Left hindlimb (tissue), 1 donor: ENCODE measurements around the gene ORAI1.
"Not testable (repeated sequence)": the region's sequence is repeated elsewhere in the genome, so short reads cannot be mapped to it uniquely, and the experiment has no call there.

Experiments
- DNase-seq: peaks from one replicate; pipeline ENCODE4 v3.0.0-alpha.2; 2018

ORAI1 gene

DNA sequence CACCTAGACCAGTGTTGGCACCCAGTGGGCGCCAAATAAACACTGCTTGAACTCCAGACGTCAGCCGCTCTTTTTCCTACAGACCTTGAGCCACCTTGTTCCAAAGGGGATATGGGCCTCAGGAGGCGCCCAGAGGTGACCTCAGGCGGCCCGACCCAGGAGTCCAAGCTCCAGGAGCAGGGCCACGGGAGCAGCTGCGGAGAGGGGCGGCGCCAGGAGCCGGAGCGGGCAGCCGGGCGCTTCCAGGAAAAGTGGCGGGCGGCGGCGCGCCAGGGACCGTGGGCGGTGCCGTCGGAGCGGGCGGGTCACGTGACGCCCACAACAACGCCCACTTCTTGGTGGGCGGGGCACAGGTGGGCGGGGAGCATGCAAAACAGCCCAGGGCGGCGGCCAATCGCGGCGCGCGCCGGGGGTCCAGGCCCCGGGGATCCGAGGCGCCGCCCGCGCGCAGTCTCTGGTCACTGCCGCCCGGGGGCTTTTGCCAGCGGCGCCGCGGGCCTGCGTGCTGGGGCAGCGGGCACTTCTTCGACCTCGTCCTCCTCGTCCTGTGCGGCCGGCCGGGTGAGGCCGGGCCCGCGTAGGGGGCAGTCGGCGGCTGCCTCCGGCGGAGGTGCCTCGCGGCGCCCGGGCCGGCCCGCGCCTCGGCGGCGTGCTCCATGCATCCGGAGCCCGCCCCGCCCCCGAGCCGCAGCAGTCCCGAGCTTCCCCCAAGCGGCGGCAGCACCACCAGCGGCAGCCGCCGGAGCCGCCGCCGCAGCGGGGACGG, at the start of gene ORAI1:
Gene ORAI1 (plus strand): TSS at position 444 of the 766 bp plus-strand sequence.
- peak; percentile 96 for DNase-seq

DNA sequence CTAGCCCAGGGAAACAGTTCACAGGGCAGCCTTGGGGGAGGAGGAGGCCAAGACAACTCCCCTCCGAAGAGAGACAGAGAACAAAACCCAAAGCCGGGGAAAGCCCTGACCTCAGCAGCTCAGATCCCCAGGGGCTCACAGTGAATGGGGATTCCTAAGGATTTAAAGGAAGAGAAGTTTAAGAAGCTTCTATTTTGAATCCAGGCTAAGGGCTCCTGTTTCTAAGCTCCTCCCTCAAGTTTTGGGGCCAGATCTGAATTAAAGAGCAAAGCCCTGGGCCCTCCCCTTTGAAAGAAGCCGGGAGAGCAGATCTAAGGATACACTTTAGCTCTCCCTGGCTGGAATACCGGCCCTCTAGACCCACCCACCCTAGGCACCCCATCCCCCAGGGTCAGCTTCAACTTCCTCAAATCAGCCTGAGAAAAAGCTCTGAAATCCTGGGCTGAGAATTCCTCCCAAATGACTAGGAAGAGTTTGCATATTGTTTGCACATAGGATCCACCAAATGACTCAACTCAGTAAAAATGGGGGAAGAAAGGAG, 49.4 kb upstream of the ORAI1 start:
- DNase-seq, result peak; percentile 56

DNA sequence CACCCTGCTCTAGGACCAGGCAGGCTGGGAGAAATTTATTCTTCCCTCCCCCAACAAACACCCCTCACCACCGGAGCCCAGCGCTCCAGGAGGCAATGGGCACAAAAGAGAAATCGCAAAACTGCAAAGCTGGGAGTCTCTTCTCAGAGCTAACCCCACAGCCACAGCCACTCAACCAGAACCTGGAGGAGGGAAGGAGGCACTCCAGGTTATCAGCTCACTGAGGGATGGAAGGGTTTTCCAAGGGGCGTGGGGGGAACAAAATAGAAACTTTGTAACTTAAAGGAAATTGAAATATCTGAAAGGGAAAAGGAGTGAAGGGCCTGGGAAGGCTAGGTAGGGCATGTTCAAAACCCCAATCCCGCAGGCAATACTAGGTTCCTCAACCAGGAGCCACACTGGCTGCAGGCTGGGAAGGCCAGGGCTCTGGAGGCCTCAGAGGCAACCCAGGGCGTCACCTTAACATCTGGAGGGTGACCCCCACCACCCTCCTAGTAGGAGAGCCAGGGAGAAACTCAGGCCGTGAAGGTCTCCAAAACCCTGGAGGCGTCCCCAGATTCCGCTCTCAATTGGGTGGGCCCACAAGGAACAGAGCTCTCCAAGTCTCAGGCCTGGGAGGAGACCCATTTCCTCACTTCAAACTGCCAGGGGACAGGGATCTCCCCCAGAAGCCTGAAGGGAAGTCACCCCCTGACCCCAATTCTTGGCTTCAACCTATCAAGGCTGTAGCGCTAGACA, 48.7 kb upstream of the ORAI1 start:
- DNase-seq, result no peak

DNA sequence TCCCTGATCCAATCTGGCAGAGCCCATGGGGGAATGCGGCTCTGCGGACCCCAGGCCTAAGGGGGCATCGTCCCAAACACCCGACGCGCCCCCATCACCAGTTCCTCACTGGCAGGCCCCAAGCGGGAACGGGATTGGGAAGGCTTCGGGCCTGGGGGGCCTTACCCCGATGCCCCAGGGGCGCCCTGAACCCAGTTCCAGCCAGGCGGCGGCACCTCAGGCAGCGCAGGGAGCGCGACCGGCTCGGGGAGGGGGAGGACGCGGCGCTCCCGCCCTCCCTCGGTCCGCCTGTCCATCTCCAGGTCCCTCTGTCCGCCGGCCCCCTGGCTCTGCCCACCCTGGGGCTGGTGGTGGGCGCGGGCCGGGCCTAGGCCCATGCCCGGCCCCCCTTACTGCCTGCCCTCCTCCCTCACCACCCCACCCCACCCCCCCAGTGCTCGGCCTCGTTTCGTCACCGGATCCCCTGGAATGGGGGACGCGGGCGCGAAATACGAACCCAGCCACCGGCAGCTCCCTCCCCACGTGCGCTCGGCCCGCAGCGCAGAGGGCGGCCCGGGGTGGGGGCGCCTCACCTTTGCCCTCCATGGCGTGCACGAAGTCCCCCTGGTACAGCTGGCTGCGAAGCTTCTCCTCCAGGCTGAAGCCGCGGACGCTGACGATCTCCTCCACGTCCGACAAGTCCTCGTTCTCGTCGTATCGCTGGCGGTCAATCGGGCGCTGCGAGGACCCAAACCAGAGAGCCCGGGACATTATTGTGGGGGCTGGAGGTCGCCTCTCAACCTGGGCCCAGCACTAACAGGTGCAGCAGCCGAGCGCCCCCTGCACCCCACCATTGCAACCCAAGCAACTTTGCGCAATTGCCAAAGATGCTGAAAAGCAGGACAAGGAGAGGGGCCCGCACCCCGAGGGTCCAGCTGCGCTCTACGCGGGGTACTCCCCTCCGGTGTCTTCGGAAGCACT, 47.8 kb upstream of the ORAI1 start:
- DNase-seq, result peak; percentile 43

DNA sequence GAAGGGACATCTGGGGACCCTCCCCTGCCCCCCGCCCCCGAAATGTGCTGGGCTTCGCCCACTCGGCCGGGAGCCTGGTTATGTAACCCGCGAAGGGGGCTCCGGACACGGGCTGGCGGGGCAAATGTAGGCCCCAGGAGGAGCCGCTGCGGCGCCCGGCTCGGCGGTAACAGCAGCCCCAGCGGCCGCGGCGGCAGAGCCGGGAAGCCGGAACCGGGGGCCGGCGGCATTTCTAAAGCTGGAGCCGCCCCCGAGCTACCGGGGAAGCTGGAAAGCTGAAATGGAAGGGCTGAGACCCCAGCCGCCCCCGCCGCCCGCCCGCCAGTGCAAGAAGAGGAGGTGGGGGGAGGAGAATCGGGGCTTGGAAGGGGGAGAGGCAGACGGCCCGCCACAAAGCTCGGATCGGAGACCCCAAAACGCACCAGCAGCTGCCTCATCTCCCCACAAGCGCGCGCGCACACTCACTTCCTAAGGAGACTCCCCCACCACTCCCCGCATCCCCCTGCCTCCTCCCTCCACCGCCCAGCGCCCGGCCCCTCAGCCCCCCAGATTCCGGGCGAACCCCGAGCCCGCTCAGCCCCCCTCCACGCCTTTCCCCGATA, 47.0 kb upstream of the ORAI1 start:
- DNase-seq, result peak; percentile 63

DNA sequence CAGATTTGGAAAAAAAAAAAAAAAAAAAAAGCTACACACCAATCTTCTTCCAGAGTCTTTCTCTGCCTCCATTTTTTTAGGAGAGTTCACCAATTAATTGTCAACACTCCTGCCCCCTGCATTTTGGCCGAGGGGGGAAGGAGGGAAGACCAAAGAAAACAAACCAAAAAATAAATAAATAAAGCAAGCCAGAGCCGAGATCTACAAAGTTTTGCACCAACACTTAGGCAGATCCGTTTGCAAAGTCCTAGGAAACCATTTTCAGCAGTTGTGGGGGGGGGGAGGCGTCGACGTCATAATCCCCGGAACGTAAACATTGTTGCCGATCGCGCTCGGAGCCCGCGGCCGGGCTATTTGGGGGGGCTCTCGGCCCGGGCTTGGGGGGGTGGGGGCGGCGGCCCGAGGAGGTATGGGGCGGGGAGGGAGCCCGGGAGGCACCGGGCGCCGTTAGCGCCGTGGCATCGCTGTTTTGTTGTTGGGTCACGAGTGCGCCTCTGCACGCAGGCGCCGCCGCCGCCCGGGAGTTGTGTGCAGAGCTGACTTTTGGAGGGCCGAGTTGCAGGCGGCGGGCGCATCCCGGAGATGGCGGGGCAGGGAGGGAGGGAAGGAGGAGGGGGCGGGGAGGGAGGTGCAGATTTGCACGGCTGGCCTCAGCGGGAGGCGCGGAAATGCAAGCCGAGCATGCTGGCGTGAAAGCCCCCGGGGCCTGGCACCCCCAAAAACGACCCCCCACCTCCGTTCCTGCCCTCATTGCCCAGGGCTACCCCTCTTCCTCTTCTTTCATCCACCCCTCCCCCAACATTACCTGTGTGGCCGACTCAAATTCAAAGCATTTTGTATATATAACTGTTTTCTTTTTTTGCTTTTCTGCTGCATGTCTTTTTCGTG, 46.1 kb upstream of the ORAI1 start:
- peak; percentile 84 for DNase-seq

DNA sequence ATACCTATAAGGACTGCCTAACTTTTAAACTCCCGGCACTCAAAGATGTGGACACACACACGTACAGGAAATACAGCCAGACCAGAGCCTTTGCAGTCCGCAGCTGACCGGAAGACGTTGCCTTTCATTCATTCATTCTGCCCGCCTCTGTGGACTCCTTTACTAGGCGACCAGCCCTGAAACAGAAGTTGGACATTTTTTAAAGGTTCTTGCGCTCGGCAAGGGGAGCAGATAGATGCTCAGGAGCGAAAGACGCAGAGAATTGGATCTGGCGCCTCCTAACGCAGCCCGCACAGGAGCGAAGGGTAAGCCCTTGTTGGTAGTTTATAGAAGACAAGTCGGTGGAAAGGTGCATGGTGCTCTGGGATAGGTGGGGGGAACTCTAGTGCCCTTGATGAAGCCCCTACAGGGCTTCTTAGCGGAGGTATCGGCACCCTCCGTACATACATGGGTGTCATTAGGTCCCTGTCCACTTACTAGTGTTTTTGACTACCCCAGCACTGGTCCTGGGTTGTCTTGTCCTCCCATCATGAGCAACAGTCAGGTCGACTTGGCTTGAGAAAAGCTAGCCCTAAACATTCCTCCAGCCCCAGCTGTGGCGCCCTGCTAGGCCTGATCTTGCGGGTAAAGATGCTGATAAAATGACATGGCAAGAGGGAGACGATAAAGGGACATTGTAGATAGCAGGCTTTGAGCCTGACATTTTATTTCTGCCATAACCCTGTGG, 45.2 kb upstream of the ORAI1 start, which contains the start of gene KDM2B:
Gene KDM2B (minus strand): TSS at position 65 of the 727 bp plus-strand sequence. CDS start 112 bp downstream, outside the sequence.
- DNase-seq, result peak; percentile 48

DNA sequence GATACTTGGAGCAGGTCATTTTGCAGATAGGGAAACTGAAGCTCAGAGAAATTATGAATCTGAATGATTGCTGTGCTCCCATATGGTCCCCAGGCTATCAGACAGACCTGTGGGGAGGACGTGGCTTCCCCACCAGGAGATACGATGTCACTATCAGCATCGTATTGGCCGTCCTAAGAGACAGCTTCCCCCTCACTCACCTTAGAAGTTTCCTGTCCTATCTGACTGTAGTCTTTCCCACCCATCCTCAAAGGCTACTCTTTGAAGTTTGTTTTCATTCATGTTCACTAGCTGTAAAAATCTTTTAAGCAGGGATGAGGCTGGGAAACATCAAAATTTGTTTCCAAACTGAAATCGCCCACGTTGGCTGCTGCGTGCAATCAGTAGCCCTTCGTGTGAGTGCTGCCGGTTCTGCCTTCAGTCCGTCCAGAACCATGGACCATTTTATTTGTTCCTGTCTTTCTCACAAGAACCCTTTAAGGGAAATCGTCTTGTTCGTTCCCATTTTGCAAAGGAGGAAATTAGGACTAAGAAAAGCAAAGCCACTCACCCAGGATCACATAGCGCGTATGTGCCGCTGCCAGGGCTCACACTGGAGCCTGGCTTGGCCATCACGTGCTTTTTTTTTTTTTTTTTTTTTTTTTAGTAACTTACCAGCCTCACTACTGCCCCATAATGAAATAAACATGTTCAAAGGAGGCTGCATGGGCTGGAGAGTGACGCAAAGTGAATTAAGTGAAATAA, 44.5 kb upstream of the ORAI1 start:
- no peak for DNase-seq

DNA sequence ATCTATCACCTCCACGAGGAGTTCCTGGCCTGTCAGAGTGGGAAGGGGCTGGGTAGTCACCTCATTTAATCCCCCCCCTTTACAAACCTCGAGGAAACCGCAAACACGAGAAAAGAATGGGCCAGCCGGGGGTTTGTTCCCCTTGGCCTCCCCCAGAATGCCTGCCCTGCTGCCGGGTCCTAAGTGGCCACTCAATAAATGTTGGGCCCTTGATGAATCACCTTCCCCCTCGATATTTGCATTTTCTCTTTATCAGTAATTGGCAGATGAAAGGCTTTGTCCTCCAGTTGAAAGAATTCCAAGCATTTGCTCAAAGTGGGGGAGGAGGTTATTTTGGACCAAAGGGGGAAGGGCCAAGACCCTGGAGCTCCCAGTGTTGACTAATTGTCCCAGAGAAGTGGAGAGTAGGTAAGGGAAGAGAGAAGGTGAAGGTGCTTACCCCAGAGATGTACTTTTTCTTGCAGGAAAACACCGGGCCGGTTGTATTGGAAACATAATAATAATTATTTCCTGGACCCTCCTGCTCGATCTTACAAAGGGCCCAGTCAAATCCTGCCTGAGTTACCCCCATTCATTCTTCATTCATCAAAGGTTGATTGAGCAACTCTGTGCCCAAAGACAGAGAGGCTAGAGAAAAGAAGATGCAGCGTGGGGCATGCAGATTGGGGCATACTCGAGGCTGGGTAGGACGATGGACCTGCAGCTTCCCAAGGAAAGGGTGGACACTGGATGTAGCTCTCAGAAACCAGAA, 43.6 kb upstream of the ORAI1 start:
- DNase-seq, result no peak

DNA sequence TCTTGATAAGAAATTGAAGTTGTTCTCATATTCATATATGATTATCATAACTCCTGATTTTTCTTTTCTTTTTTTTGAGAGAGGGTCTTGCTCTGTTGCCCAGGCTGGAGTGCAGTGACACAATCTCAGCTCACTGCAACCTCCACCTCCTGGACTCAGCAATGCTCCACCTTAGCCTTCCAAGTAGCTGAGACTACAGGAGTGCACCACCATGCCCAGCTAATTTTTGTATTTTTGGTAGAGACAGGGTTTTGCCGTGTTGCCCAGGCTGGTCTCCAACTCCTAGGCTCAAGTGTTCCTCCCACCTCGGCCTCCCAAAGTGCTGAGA, 43.0 kb upstream of the ORAI1 start:
- not testable (repeated sequence) for DNase-seq

DNA sequence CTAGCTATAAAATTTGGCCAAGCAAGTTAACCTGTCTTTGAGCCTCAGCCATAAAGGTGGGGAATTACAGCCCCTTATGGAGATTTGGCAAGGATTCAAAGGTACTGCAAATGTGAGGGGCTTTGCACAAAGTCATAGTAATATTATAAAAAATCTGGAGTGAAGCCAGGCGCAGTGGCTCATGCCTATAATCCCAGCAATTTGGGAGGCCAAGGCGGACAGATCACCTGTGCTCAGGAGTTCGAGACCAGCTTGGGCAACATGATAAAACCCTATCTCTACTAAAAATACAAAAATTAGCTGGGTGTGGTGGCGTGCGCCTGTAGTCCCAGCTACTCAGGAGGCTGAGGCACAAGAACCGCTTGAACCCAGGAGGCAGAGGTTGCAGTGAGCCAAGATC, 41.4 kb upstream of the ORAI1 start:
- DNase-seq, result not testable (repeated sequence)

DNA sequence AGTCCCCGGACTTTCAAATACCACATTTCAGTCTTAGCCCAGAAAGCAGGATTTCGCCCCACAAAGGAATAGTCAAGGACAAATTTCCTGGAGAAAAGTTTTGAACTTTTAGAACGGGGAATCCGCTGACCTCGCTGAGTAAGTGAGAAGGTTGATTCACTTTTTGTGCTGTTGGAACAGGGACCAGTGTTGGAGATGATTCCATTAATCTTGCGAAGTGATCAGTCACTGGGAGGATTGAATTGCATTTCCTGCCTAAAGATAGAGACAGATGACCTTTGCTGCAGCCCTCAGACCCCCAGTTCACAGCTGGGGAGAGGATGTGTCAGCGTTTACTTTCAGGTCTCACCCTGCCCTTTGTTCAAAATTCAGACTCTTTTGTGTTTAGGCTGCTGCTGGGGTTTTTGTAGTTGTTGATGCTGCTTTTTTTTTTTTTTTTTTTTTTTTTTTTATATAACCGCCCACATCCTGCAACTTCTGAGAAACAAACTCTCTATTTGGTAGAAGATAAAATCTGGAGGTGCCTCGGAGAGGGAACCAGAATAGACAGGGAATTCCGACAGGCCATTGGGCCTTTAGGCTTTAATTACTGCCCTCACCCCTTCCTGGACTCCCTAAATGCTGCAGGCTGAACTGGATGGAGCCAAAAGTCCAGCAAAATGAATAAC, 35.7 kb upstream of the ORAI1 start:
- DNase-seq, result no peak

DNA sequence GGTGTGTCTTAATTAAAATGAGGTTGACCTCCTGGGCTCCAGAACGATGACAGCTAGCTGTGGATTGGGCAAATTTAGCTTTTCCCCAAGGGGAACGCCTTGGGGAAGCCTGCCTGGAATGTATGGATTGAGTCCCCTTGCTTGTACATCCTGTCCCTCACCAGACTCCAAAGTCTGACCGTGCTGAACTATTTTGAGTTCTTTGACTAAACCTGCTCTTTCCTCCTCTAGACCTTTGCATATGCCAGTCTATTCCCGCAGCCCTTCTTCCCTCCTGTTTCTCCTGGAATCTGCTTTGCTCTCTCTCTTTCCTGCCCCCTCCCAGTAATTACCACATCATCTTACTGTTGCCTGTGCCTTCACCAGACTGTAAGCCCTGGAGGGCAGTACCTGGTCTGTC, 34.0 kb upstream of the ORAI1 start:
- no peak for DNase-seq

DNA sequence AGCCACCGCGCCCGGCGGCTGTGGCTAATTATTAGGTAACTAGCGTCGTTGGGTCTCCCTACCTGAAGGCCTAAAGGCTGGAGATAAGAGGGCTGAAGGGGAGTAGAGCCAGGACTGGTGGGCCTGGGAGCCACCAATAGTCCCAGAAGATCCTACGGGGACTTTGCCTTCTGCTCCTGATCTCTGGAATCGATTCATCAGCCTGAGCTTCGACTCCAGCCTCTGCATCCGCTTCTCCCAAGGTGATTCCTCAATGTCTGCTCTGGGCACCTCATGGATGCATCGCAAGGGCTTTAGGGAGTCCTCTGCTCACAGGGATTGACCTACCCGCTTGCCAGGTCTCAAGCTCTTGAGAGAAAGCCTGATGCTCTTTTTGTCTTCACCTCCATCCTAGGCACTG, 30.8 kb upstream of the ORAI1 start:
- DNase-seq, result no peak

DNA sequence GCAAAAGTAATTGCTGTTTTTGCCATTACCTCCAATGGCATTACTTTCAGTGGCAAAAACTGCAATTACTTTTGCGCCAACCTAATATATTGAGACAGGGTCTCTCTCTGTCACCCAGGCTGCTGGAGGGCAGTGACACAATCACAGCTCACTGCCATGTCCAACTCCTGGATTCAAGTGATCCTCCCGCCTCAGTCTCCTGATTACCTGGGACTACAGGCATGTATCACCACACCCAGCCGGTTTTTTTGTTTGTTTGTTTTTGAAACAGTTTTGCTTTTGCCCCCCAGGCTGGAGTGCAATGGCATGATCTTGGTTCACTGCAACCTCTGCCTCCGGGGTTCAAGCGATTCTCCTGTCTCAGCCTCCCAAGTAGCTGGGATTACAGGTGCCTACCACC, 29.8 kb upstream of the ORAI1 start:
- no peak for DNase-seq

DNA sequence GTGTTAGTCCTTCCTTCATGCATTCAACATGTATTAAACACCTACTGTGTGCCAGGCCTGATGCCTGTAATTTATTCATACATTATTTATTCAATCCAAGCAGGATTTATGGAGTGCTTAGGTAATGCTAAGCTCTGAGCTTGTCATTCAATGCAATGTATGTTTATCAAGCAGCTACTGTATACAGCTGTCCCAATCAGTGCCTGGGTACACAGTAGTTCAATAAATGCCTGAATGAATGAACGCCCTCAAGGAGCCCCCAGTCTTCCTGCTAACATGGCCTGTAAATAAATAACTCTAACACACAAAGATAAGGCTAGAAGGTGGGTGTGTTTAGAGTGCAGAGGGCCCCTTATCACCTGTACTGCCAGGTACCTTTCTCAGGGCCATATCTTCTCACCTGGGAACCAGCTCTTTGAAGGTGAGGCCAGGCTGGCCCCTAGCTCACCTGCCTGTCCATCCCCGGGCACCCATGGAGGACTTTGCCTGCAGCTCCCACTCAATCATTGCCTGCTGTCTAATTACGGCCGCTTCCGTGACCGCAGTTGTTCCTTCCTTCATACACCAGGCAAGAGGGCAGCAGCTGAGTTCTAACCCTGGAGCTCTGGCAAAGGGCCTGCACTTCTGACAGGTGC, 25.5 kb upstream of the ORAI1 start:
- DNase-seq, result no peak

DNA sequence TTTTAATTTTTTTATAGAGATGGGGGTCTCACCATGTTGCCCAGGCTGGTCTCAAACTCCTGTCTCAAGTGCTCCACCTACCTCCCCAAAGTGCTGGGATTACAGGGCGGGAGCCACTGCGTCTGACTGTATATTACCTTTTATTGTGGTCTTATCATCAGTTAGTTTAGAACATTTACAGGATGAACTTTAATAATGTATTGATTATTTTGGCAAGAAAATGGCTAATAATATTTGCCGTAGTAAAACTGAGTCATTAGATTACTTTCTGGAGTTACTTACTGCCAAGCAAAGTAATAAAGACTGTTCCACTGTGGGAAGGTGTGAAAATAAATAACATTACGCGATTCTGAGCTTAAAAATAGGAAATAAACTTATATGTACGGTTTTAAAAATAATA, 23.6 kb upstream of the ORAI1 start:
- no peak for DNase-seq

DNA sequence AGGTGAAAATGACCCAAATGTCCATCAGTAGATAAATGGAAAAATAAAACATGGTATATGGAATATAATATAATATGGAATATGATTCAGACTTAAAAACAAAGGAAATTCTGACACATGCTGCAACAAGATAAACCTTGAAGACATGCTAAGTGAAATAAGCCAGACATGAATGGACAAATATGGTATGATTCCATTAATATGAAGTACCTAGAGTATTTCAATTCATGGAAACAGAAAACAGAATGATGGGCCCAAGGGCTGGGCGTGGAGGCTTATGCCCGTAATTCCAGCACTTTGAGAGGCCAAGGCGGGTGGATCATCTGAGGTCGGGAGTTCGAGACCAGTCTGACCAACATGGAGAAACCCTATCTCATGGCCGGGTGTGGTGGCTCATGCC, 22.7 kb upstream of the ORAI1 start:
- no peak for DNase-seq
